GM12878 (cell line): ENCODE results near the gene IL10RA. TPM values are rescaled to one million over a fixed set of nuclear protein-coding genes. Genes with fewer than 3 reads are reported as not detected.

ENCODE experiments used
- ATAC-seq: fragments of 200-7000 bp; cut with Tn5 transposase; 3 replicates; pipeline ENCODE4 v1.9.1; 2020; ENCODE audit warnings: mild to moderate bottlenecking, moderate library complexity
- BruUV-seq: library from RNA; stranded (reverse); fragments of 400-500 nt; replicated peaks from 2 replicates; lab custom pipeline; 2021; lab: Mats Ljungman, UMichigan
- CTCF ChIA-PET: fragments of 300-600 bp; sonication (Branson Sonifier 250); formaldehyde crosslinking; extraction: SDS; loops from one replicate; lab custom pipeline; 2021; ENCODE audit warnings: inconsistent platforms; lab: Yijun Ruan, JAX
- POLR2A ChIA-PET: fragments of 350-600 bp; formaldehyde crosslinking; extraction: SDS; loops from one replicate; lab custom pipeline; 2021; ENCODE audit warnings: inconsistent platforms; lab: Charles Lee
- RAD21 ChIA-PET: fragments of 300-600 bp; sonication (Branson Sonifier 250); formaldehyde crosslinking; loops from one replicate; lab custom pipeline; 2023; ENCODE audit warnings: antibody characterized with exemption; ENCODE audit not compliant: unreplicated experiment; lab: Charles Lee
- SMC1A ChIA-PET: fragments of 300-600 bp; sonication (Branson Sonifier 250); formaldehyde crosslinking; loops from one replicate; lab custom pipeline; 2023; ENCODE audit not compliant: unreplicated experiment, uncharacterized antibody; lab: Charles Lee
- DNase-seq: peaks from one replicate; pipeline ENCODE4 v3.0.0-alpha.2; 2011; ENCODE audit warnings: low read depth, low spot score
- FAIRE-seq: peaks from 3 replicates; lab custom pipeline; 2011; peaks lifted over from hg19 to GRCh38; lab: Jason Lieb, UNC
- H2AFZ ChIP-seq: 2 replicates; pipeline ENCODE4 v1.6.0; 2011; ENCODE audit warnings: low read depth, low read length, control low read depth; ENCODE audit not compliant: control insufficient read depth
- H3K27ac ChIP-seq: 2 replicates; pipeline ENCODE4 v1.5.1; 2011; ENCODE audit warnings: control low read depth; ENCODE audit not compliant: control insufficient read depth, insufficient read depth
- H3K27me3 ChIP-seq, 2 experiments: replicated peaks in 1 of 2; 2 replicates each; pipeline versions ENCODE4 v1.6.0 to v1.6.1; 2011; ENCODE audit warnings: low read length in 1 of 2; ENCODE audit not compliant: control insufficient read depth in 2 of 2, insufficient read depth in 2 of 2
- H3K36me3 ChIP-seq, 2 experiments: 2 replicates each; pipeline ENCODE4 v1.5.1; 2011; ENCODE audit warnings: low read length in 1 of 2; ENCODE audit not compliant: control insufficient read depth in 2 of 2, insufficient read depth in 2 of 2
- H3K4me1 ChIP-seq: 2 replicates; pipeline ENCODE4 v1.6.1; 2011; ENCODE audit warnings: mild to moderate bottlenecking, low read length, moderate library complexity, mixed read lengths; ENCODE audit not compliant: control insufficient read depth, insufficient read depth
- H3K4me2 ChIP-seq: 2 replicates; pipeline ENCODE4 v1.6.0; 2011; ENCODE audit warnings: control low read depth; ENCODE audit not compliant: control insufficient read depth, insufficient read depth
- H3K4me3 ChIP-seq: fragments of 200-600 bp; sonication (generic); 2 replicates; pipeline ENCODE4 v1.5.1; 2016
- H3K79me2 ChIP-seq: 2 replicates; pipeline ENCODE4 v1.6.0; 2011; ENCODE audit warnings: low read length; ENCODE audit not compliant: control insufficient read depth, insufficient read depth
- H3K9ac ChIP-seq: 2 replicates; pipeline ENCODE4 v1.8.0; 2011; ENCODE audit warnings: low read length, control low read depth, mixed read lengths; ENCODE audit not compliant: control insufficient read depth, insufficient read depth
- H3K9me3 ChIP-seq: replicated peaks from 3 replicates; pipeline ENCODE4 v1.5.1; 2011; ENCODE audit warnings: mild to moderate bottlenecking, low read length; ENCODE audit not compliant: control insufficient read depth, insufficient read depth
- H4K20me1 ChIP-seq: 2 replicates; pipeline ENCODE4 v1.6.0; 2011; ENCODE audit not compliant: control insufficient read depth, insufficient read depth
- BCL11A ChIP-seq: IDR thresholded peaks from 2 replicates; pipeline ENCODE4 v1.6.1; 2011; ENCODE audit warnings: low read depth, low read length
- EED ChIP-seq: sonication (generic); IDR thresholded peaks from 2 replicates; pipeline ENCODE4 v1.6.1; 2016; ENCODE audit warnings: antibody characterized with exemption, low read depth
- EP300 ChIP-seq, 2 experiments: fragments of 150-350 bp in 1 of 2; IDR thresholded peaks; 2 replicates each; pipeline ENCODE4 v1.6.1; 2011 to 2012; ENCODE audit warnings: low read depth in 2 of 2, low read length in 2 of 2, borderline replicate concordance in 1 of 2, improper control_type of control experiment in 1 of 2, inconsistent platforms in 1 of 2; ENCODE audit not compliant: control insufficient read depth in 1 of 2
- JUND ChIP-seq: IDR thresholded peaks from 2 replicates; pipeline ENCODE4 v1.6.1; 2012; ENCODE audit warnings: low read depth, mild to moderate bottlenecking, low read length, improper control_type of control experiment, moderate library complexity
- PRDM15 ChIP-seq: fragments of 450-650 bp; formaldehyde crosslinking; IDR thresholded peaks from 2 replicates; pipeline ENCODE4 v1.4.0; 2020; ENCODE audit warnings: mild to moderate bottlenecking, moderate library complexity
- RELA ChIP-seq: fragments of 450-650 bp; IDR thresholded peaks from 2 replicates; pipeline ENCODE4 v1.8.0; 2014; ENCODE audit warnings: borderline replicate concordance; ENCODE audit not compliant: partially characterized antibody
- REST ChIP-seq: IDR thresholded peaks from 2 replicates; pipeline ENCODE4 v1.6.1; 2012; ENCODE audit warnings: mild to moderate bottlenecking, low read depth, low read length
- SREBF1 ChIP-seq: IDR thresholded peaks from 2 replicates; pipeline ENCODE4 v1.6.1; 2012; ENCODE audit warnings: mild to moderate bottlenecking, low read length
- SUPT20H ChIP-seq: IDR thresholded peaks from 2 replicates; pipeline ENCODE4 v1.6.1; 2011; ENCODE audit warnings: low read depth, mild to moderate bottlenecking, low read length, moderate library complexity, borderline replicate concordance; ENCODE audit not compliant: control insufficient read depth
- ZNF384 ChIP-seq: IDR thresholded peaks from 2 replicates; pipeline ENCODE4 v1.6.1; 2012; ENCODE audit warnings: low read depth, mild to moderate bottlenecking, low read length, improper control_type of control experiment, borderline replicate concordance
- WGBS: methylation state at CpG from one replicate; pipeline ENCODE4 v1.1.6; 2016; ENCODE audit warnings: low lambda C conversion rate; ENCODE audit not compliant: insufficient replicate concordance, insufficient coverage; ENCODE audit errors: missing lambda C conversion rate; 5-methylcytosine and 5-hydroxymethylcytosine counted together
- in situ Hi-C: fragments of 300-500 bp; cut with MboI; formaldehyde crosslinking; loops from 9 replicates; pipeline ENCODE4 v1.14.3; 2018; ENCODE audit warnings: mixed read lengths
- intact Hi-C: fragments of 100-400 bp; cut with micrococcal nuclease; formaldehyde crosslinking; loops from one replicate; pipeline ENCODE4 v1.14.2; 2022; ENCODE audit not compliant: unreplicated experiment
- polyA plus RNA-seq, 11 experiments: library from polyadenylated mRNA; depleted of rRNA in 4 of 11; unstranded in 6 of 11; stranded (reverse) in 5 of 11; fragments of >200 nt; fragmentation: Nextera tagmentation in 4 of 11; fragmentation: Illumina TruSeq in 1 of 11; extraction: Ambion mirVana in 4 of 11; extraction: Trizol in 1 of 11; gene quantifications; 1 replicate in 1 of 11; 2 replicates in 10 of 11; pipeline versions ENCODE4 v1.2.1 to v1.2.3, GENCODE V29; 2011 to 2016; ENCODE audit warnings: inconsistent platforms in 2 of 11, missing spikeins in 2 of 11, low read depth in 1 of 11
- total RNA-seq, 4 experiments: library from RNA; depleted of rRNA in 3 of 4; stranded (reverse); fragments of >200 nt in 3 of 4; fragmentation: Illumina TruSeq in 1 of 4; extraction: Trizol in 1 of 4; gene quantifications; 2 replicates each; pipeline versions ENCODE4 v1.2.1 to v1.2.3, GENCODE V29; 2013 to 2021

Gene IL10RA
- total and polyA plus RNA-seq, 10 of the 15 experiments (the other 5 are each of a cell fraction or from before 2014, with no cell fraction given): 0.77 to 45.9 (median 9.6) TPM

- TF ChIP-seq PRDM15 (CRISPR knock-in tag) (no peak), SREBF1 (no peak), REST (no peak)
These were observed 15.7 kb upstream of the IL10RA start (continued) for GRCh38 chr11:117970400-117971024.

GRCh38 chr11:117972044-117972443 lies 14.2 kb upstream of the IL10RA start:
- no peaks in the 10 kb centered on the region for H4K20me1 ChIP-seq
- H3K27ac ChIP-seq: no peak overlapping the region
- no peak overlapping the region for H3K4me2 ChIP-seq
- 87% methylated on average over 10 of the region's 10 CpGs for WGBS
- POLR2A ChIA-PET: no interaction called here
- in situ Hi-C loops (no loop called here), intact Hi-C loops (no loop called here)
- no peaks in the 10 kb centered on the region for H3K79me2 ChIP-seq
- H3K27me3 ChIP-seq: no peaks in the 10 kb centered on the region
- no peak overlapping the region for H3K9ac ChIP-seq
- FAIRE-seq: no peak
- DNase-seq: no peak
- no TSS peak for BruUV-seq
- H3K4me3 ChIP-seq: no peak overlapping the region
- RAD21 ChIA-PET: interaction anchor here (0.6 kb wide), 1 partner anchor 8 kb away, joined by 4 read pairs; no protein-coding TSS in a partner anchor
- peaks cover 13% of the 10 kb centered on the region for H3K4me1 ChIP-seq
- no peak for ATAC-seq
- CTCF ChIA-PET: interaction anchor here (1.0 kb wide), 1 partner anchor 25 kb away, joined by 3 read pairs; no protein-coding TSS in a partner anchor
- H3K9me3 ChIP-seq: no peaks in the 10 kb centered on the region
- H3K36me3 ChIP-seq: no peaks in the 10 kb centered on the region
- SMC1A ChIA-PET: no interaction called here
- H2AFZ ChIP-seq: no peak overlapping the region
- no peak for TF ChIP-seq JUND
- TF ChIP-seq EP300 (IDR thresholded peaks at IDR 0.05; ENCODE audit: borderline replicate concordance in 1 of 2, control insufficient read depth in 1 of 2, low read depth in 2 of 2, low read length in 2 of 2): no peak
- no peak for TF ChIP-seq EED
- no peak for TF ChIP-seq BCL11A
- TF ChIP-seq ZNF384: no peak
- TF ChIP-seq PRDM15 (CRISPR knock-in tag): no peak
- no peak for TF ChIP-seq RELA
- no peak for TF ChIP-seq SUPT20H
